Body of pancreas (tissue), 4 donors: ENCODE data around the gene ANKRD33. TPM values are rescaled to one million over a fixed set of nuclear protein-coding genes. Genes with fewer than 3 reads are reported as not detected.
"Not testable (repeated sequence)": the region's sequence is repeated elsewhere in the genome, so short reads cannot be mapped to it uniquely, and the experiment has no call there.

Experiments
- ATAC-seq: fragments of 150-250 bp; one replicate; pipeline ENCODE4 v1.9.1; 2016
- DNase-seq, 4 donors: peaks; one replicate each; pipeline ENCODE4 v3.0.0-alpha.2; 2019
- H3K27ac ChIP-seq, 4 donors: fragments of 200-600 bp; sonication (generic); 1 replicate in 3 of 4; 2 replicates in 1 of 4; pipeline versions ENCODE4 v1.5.1 to v1.6.1; 2016 to 2019; ENCODE audit warnings: mild to moderate bottlenecking in 1 of 4, mixed read lengths in 1 of 4, moderate library complexity in 1 of 4
- H3K27me3 ChIP-seq, 2 donors: fragments of 200-600 bp; sonication (generic); one replicate each; pipeline ENCODE4 v1.6.0; 2016; ENCODE audit warnings: mild to moderate bottlenecking in 1 of 2
- H3K36me3 ChIP-seq, 2 donors: fragments of 200-600 bp; sonication (generic); replicated peaks in 1 of 2; 2 replicates each; pipeline ENCODE4 v1.5.1; 2016; ENCODE audit warnings: low read depth in 2 of 2; ENCODE audit not compliant: insufficient read depth in 1 of 2
- H3K4me1 ChIP-seq: fragments of 200-600 bp; sonication (generic); one replicate; pipeline ENCODE4 v1.6.0; 2016
- H3K4me3 ChIP-seq, 2 donors: fragments of 200-600 bp; sonication (generic); 1 replicate in 1 of 2; 2 replicates in 1 of 2; pipeline ENCODE4 v1.5.1; 2016 to 2019
- H3K9me3 ChIP-seq, 3 donors: fragments of 200-600 bp; sonication (generic); 1 replicate in 2 of 3; 2 replicates in 1 of 3; pipeline ENCODE4 v1.5.1; 2016
- POLR2A ChIP-seq, 3 donors: fragments of 450-650 bp; IDR thresholded peaks; one replicate each; pipeline ENCODE4 v1.6.1; 2016; ENCODE audit warnings: antibody characterized with exemption in 3 of 3, mild to moderate bottlenecking in 2 of 3
- WGBS, 2 donors: methylation state at CpG; one replicate each; pipeline ENCODE4 v1.1.5; 2017; 5-methylcytosine and 5-hydroxymethylcytosine counted together
- intact Hi-C: fragments of 100-400 bp; cut with DNase I; formaldehyde crosslinking; loops from one replicate; pipeline ENCODE4 v1.15.1; 2023
- total RNA-seq, 2 donors: library from RNA; depleted of rRNA; stranded (reverse); fragments of >200 nt; gene quantifications; one replicate each; pipeline ENCODE4 v1.1.0, GENCODE V29; 2016
- TF ChIP-seq, protein P1 (sequence below), 7 experiments: fragments of 450-650 bp in 4 of 7; fragments of 200-600 bp in 3 of 7; sonication (generic) in 3 of 7; IDR thresholded peaks; one replicate each; pipeline ENCODE4 v1.5.1; 2016 to 2019; ENCODE audit warnings: antibody characterized with exemption in 7 of 7

ANKRD33 gene
- total RNA-seq, 2 donors from 2014 or later: not detected

DNA sequence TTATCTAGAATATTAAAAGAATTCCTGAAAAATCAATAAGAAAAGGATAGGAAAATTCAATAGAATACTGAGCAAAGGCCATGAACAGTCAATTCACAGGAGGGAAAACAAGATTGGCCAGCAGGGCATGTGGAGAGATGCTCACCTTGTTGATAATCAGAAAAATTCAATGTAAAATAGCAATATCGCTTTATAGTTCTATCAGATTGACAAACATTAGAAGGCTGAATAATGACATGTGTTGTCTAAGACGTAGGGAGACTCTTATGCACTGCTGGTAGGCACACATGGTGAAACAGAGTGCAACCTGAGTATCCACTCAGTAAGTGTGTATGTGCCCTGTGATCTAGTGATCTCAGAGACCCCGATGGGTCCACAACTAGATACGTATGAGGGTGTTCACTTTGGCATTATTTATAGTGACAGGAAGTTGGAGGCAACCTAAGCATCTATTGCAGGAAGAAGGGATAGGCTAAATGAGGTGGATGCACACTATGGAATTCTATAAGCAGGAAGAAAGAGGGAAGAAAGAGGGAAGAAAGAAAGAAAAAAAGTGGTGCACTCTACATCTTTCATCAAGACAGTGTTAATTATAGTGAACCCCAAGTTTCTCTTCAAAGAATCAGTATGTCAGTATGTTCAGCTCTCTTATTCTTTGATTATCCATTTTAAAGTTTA lies 3.8 kb upstream of the ANKRD33 start:
- TF ChIP-seq, protein P1, sequence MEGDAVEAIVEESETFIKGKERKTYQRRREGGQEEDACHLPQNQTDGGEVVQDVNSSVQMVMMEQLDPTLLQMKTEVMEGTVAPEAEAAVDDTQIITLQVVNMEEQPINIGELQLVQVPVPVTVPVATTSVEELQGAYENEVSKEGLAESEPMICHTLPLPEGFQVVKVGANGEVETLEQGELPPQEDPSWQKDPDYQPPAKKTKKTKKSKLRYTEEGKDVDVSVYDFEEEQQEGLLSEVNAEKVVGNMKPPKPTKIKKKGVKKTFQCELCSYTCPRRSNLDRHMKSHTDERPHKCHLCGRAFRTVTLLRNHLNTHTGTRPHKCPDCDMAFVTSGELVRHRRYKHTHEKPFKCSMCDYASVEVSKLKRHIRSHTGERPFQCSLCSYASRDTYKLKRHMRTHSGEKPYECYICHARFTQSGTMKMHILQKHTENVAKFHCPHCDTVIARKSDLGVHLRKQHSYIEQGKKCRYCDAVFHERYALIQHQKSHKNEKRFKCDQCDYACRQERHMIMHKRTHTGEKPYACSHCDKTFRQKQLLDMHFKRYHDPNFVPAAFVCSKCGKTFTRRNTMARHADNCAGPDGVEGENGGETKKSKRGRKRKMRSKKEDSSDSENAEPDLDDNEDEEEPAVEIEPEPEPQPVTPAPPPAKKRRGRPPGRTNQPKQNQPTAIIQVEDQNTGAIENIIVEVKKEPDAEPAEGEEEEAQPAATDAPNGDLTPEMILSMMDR (IDR thresholded peaks at IDR 0.05): no peak
- no peak for TF ChIP-seq POLR2A (IDR thresholded peaks at IDR 0.05)
- Histone ChIP-seq H3K4me1 (peaks cover 3% of the 10 kb centered on the region), H3K9me3 (no peaks in the 10 kb centered on the region), H3K36me3 (no peaks in the 10 kb centered on the region), H3K27me3 (no peaks in the 10 kb centered on the region), H3K4me3 (no peak overlapping the region), H3K27ac (no peak overlapping the region)
- intact Hi-C loops: no loop called here
- DNase-seq (no peak), ATAC-seq (no peak)
- WGBS, 2 donors: 78 to 90% methylated on average over 4 of the region's 4 CpGs

DNA sequence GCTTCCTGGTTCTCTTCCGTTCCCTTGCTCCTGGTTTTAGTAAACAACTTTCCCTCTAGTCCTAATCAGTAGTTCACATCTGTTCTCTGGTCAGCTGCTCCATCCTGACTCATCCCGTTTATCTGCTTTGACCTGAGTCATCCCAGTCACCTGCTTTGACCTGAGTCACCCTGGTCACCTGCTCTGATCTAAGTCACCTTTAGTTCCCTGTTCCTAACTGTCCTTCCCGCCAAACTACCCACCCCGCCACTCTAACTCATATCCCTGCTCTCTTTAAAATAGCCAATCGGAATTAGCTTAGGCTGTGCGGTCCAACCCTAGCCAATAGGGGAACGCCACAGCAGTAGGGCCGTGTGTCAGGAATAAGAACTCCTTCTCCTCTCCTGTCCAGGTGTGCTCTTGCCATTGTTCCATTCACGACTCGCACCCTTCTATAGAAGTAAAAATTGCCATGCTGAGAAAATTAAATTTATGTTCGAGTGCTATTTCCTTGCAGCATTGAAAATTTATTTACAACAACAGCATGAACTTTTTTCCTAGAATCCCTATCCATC lies 3.1 kb upstream of the ANKRD33 start:
- DNase-seq (no peak), ATAC-seq (no peak)
- no peak overlapping the region for H3K4me3 ChIP-seq
- H3K27ac ChIP-seq: no peak overlapping the region
- no peaks in the 10 kb centered on the region for H3K9me3 ChIP-seq
- intact Hi-C loops: no loop called here
- H3K36me3 ChIP-seq: no peaks in the 10 kb centered on the region
- H3K27me3 ChIP-seq: no peaks in the 10 kb centered on the region
- TF ChIP-seq POLR2A (IDR thresholded peaks at IDR 0.05): no peak
- TF ChIP-seq, protein P1 (IDR thresholded peaks at IDR 0.05): no peak
- WGBS, 2 donors: 82% methylated on average over 11 of the region's 11 CpGs
- H3K4me1 ChIP-seq: peaks cover 3% of the 10 kb centered on the region

DNA sequence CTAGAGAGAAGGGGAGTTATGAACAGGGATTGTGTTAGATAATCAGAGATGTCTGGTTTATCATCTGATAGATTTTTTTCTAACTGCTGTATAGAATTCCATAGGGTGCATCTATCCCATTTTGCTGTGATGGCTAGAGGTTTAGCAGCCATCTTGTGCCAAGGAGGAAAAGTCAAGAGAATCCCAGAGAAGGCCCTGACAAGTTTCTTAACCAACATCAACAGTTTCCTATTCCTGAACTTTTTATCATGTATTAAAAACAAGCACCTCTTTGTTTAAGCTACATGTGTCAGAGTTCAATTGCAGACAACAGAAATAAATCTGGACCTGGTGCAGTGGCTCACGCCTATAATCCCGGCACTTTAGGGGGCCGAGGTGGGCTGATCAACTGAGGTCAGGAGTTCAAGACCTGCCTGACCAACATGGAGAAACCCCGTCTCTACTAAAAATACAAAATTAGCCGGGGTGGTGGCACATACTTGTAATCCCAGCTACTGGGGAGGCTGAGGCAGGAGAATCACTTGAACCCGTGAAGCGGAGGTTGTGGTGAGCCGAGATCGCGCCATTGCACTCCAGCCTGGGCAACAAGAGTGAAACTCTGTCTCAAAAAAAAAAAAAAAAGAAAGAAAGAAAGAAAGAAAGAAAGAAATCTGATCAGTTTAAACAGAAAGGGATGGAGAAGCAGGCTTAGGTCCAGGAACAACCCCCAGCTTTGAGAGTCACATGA lies 2.4 kb upstream of the ANKRD33 start:
- WGBS, 2 donors: 72 to 85% methylated on average over 10 of the region's 10 CpGs
- intact Hi-C loops, H3K36me3 ChIP-seq, H3K9me3 ChIP-seq, DNase-seq, ATAC-seq, H3K27ac ChIP-seq, H3K4me3 ChIP-seq, H3K27me3 ChIP-seq, H3K4me1 ChIP-seq: not testable (repeated sequence)

DNA sequence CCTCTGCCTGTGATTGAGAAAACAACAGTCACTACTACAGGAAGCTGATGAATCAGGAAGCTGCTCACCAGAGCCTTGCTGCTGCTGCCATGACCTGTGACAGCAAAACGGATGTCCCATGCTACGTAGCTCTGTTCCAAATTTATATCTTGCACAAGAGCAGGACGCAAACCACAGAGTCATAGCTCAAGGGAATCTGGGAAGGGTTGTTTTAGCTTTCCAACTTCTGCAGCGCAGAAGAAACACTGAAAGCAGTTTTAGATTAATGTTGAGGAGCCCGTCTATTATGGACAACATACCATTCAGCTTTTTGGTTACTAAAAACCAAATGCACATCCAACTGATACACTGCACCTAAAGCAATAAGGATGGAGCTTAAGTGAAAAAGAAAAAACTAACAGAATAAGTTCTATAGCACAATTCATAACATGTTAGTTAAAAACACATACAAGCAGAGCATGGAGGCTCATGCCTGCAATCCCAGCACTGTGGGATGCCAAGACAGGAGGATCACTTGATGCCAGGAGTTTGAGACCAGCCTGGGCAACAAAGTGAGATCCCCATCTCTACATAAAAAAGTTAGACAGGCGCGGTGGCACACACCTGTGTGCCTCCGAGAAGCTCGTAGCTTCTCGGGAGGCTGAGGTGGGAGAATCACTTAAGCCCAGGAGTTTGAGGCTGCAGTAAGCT lies 1.7 kb upstream of the ANKRD33 start:
- DNase-seq: peak; percentile 34 to 83 (median 58)
- ATAC-seq: peak; percentile 79
- TF ChIP-seq, protein P1 (IDR thresholded peaks at IDR 0.05): no peak
- TF ChIP-seq POLR2A (IDR thresholded peaks at IDR 0.05): no peak
- Histone ChIP-seq H3K27me3 (no peaks in the 10 kb centered on the region), H3K9me3 (no peaks in the 10 kb centered on the region), H3K4me1 (peaks cover 3% of the 10 kb centered on the region), H3K27ac (peak overlapping the region in 3 of 4 donors; percentile 2 to 19 (median 6)), H3K4me3 (no peak overlapping the region), H3K36me3 (no peaks in the 10 kb centered on the region)
- WGBS, 2 donors: 66 to 68% methylated on average over 9 to 10 of the region's 10 CpGs
- intact Hi-C loops: no loop called here
